HG02678 (cell line): Measurements from ENCODE around the gene TMEM132E.
"Not testable (repeated sequence)": the region's sequence is repeated elsewhere in the genome, so short reads cannot be mapped to it uniquely, and the experiment has no call there.

ENCODE experiments used
- ATAC-seq: cut with Tn5 transposase; IDR thresholded peaks from one replicate; pipeline ENCODE4 v1.9.1; 2021; ENCODE audit warnings: mild to moderate bottlenecking, moderate library complexity; ENCODE audit not compliant: unreplicated experiment

TMEM132E gene, protein sequence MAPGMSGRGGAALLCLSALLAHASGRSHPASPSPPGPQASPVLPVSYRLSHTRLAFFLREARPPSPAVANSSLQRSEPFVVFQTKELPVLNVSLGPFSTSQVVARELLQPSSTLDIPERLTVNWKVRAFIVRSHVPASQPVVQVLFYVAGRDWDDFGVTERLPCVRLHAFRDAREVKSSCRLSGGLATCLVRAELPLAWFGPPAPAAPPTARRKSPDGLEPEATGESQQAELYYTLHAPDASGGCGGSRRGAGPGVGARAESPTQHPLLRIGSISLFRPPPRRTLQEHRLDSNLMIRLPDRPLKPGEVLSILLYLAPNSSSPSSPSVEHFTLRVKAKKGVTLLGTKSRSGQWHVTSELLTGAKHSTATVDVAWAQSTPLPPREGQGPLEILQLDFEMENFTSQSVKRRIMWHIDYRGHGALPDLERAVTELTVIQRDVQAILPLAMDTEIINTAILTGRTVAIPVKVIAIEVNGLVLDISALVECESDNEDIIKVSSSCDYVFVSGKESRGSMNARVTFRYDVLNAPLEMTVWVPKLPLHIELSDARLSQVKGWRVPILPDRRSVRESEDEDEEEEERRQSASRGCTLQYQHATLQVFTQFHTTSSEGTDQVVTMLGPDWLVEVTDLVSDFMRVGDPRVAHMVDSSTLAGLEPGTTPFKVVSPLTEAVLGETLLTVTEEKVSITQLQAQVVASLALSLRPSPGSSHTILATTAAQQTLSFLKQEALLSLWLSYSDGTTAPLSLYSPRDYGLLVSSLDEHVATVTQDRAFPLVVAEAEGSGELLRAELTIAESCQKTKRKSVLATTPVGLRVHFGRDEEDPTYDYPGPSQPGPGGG (N-terminal part only)

DNA sequence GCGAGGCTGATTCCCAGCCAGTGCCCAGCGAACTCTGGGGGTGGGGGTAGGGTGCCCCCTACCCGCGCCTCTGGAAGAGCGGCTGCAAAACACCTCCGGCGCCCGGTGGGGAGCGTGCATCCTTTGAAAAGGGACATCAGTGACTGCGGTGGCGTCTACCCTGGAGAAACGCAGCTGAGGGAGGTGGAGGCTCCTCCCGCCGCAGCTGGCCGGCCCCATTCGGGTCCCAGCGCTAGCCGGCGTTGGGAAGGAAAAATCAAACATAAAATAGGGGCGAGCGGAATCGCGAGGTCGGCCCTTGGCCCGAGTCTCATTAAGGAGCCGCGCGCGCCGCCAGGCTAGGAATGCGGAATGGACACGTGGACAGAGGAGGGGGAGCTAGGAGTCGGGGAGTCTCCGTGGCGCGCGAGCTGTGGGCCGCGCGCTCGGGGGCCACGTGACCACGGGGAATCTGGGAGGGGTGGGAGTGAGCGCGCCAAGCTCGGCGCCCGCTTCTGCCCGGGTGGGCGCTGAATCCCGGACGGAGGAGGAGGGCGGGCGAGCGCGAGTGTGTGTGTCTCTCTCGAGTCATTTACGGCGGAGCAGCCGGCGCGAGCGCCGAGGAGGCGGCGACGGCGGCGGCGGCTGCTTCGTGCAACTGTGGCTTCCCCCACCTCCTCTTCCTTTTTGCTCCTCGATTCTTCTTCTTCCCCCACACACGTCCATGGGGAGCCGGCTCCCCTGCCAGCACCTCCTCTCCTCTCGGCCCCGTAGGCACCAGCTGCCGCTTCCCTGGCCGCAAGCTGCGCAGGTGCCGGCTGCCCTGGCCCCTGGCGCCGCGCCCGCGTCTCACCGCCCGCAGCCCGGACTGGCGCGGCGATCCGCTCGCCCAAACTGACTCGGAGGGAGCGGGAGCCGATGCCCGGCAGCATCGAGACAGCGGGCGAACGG, at the start of gene TMEM132E:
Gene TMEM132E, plus strand, starts transcription at position 566 of the 930 bp plus-strand sequence. CDS start 1,495 bp downstream, outside the sequence.
- no peak for ATAC-seq

DNA sequence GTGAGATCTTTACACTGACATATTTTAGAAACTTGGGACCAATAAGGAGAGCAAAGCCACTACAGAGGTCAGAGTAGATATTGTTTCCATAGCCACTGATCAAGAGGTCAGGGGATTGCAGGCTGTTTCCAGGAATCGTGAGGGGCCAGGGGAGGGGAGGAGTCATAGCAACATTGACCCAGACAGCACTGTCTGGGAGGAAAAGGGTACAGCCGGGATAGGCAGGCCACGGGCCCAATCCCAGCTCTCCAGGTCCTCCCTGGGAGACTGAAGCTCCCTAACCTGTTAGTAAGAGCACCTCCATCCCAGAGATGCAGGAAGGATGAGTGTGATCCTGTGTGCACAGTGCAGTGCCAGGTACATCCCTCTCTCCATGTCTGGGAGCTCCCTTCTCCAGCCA, 48.5 kb upstream of the TMEM132E start:
- no peak for ATAC-seq

DNA sequence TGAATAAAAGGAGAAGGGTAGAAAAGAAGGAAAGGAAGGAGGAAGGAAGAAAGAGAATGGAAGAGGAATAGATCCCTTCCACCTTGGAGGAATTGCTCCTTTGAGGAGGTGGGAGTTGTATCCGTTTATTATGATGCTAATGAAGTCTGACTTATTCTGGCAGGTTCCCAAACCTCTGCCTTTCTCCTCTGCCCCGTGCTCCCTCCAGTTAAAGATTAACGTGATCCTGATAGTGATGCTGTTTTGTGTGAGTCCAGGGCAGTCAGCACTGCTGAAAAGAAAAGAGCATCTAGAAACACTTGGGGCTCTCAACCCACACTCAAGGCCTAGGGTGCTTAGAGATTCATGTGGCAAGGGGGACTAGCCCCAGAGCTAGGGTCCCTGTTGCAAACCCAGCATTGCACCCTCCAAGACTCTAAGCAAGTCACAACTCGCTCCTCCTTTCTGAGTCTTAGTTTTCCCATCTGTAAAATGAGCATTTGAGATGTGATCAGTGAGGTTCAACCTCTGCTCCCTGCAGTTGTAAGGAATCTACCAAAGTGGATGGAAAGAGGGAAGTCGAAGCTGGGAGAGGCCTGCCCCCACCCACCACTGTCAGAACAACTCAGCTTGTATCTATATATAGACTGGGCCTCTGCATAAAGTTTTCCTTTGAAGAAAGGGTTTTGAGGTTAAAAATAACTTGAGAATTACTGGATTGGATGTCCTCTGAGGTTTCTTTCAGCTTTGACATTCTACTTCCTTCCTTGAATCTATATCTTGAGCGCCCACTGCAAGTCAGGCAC, 46.9 kb upstream of the TMEM132E start:
- no peak for ATAC-seq

DNA sequence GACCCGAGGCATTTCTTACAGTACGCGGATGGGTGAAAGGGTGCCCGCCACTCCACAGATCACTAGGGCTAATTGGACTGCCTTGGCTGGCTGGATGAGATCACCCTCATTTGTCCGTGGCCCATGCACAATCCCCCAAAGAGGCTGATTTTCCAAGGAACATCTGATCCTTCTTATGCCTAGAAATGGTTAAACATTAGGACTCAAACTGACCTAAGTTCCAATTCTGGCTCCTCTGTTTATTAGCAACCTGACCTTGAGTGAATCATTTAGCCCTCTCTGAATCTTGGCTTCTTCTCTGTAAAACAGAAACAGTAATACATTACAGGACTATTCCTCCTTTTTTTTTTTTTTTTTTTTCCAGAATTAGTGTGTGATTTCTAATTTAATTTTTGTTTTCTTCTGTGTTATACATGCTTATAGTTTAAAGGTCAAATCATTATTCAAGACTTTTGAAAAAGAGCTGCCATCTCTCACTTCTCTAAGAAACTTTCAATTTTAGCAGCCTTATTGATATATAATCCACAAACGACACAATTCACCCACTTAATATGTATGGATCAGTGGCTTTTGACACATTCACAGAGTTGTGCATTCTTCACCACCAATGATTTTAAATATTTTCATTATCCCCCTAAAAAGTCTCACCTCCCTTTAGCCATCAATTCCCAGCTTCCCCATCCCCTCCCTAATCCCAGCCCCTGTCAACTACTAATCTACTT, 45.4 kb upstream of the TMEM132E start:
- no peak for ATAC-seq

DNA sequence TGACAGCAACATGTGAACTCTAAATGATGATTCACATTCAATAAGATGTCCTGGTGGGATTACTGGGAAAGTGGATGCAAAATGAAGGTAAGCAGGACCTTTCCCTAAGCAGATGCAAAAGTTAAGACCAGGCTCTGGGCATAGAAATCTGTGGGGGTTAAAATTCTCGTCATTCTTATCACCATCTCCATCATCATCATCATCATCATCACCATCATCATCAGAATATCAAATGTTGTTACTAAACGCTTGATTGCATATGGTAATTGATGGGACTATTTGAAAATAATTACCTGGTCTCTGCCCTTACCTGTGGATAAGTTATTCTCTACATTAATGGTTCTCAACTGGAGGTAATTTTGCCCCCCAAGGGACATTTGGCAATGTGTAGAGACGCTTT, 41.9 kb upstream of the TMEM132E start:
- ATAC-seq, result no peak

DNA sequence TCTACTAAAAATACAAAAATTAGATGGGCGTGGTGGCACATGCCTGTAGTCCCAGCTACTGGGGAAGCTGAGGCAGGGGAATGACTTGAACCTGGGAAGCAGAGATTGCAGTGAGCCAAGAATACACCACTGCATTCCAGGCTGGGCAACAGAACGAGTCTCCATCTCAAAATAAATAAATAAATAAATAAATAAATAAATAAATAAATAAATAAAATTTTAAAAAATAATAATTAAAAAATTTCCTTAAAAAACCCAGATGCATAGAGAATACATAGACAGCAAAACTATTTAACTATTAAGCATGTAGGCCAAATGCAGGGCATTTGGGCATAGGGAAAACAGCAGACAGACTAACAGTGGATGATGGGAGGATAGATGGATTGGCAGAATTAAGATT, 40.8 kb upstream of the TMEM132E start:
- not testable (repeated sequence) for ATAC-seq

DNA sequence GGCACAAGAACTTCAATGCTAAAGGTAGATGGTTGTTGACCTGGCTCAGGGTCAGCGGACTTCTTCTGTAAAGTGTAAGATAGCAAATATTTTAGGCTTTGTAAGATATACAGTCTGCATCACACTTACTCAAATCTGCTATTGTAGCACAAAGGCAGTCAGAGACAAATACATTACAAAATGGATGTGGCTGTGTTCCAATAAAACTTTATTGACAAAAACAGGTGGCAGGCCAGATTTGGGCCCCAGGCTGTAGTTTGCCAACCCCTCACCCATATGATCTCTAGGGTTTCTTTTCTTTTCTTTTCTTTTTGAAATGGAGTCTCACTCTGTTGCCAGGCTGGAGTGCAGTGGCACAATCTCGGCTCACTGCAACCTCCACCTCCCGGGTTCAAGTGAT, 39.5 kb upstream of the TMEM132E start:
- ATAC-seq, result no peak

DNA sequence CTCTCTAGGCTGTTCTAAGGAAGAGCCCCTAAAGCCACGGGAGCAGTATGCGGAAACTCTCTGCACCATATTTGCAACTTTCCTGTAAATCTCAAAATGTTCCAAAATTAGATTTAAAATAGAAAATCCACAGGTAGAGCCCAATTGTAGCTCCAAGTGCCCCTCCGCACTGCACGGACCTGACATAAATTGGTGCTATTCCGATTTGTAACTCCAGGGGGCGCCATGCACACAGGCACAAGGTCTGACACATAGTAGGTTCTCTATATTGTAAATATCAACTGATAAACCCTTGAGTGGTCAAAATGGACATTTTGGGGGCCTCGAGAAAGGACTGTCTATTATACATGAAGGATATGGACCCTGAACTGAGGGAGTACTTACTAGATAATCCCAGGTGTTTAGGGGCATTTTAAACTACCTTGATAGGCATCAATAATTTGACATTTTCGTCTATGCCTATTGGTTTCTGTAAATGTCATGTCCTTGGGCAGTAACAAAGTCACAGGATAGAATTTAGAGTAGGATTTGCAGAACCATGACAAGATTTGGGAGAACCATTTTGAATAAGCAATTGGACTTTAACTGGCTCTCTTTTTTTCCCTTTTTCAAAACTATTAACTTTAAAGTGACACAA, 36.6 kb upstream of the TMEM132E start:
- no peak for ATAC-seq

DNA sequence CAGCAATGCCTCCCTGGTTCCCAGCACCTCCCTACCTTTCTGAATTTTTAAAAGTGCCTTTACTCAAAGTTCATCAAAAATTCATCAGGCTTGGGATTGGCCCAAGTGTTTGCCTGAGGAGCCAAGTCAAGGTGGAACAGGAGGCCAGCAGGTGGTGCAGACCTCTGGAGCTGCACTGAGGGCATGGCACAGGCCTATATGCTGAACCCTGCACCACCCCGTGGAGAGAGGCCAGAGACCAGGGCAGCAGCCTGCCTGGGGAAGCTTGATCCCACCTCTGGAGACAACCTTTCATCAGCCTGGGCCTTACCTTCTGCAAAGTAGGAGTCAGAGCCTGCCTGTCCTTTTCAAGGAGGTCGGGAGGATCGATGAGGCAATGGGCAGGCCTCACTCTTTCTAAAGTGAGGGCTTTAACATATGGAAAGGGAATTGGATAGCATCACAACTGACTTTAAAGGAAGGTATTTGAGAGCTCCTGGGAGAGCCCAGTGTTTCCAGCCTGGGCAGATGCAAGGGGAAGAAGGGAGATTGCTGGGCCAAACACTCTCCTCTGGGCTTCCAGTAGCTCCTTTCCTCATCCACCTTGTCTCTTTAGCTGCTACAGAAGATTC, 31.8 kb upstream of the TMEM132E start:
- ATAC-seq, result no peak

DNA sequence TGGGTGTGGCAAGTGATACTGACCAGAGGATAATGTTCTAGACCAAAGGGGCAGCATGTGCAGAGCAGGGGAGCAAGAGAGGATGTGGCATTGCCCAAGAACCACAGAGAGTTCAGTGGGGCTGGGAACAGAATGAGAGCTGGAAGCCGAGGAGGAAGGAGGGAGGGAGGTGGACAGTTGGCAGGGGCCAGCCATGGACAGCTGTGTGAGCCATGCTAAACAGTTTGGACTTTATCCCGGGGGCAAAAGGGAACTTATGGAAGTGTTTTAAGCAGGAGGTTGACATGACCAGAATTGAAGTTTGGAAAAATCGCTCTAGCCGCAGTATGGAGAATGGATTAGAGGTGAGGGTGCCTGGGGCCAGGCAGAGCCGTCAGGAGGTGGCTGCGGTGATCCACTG, 29.4 kb upstream of the TMEM132E start:
- ATAC-seq, result no peak

DNA sequence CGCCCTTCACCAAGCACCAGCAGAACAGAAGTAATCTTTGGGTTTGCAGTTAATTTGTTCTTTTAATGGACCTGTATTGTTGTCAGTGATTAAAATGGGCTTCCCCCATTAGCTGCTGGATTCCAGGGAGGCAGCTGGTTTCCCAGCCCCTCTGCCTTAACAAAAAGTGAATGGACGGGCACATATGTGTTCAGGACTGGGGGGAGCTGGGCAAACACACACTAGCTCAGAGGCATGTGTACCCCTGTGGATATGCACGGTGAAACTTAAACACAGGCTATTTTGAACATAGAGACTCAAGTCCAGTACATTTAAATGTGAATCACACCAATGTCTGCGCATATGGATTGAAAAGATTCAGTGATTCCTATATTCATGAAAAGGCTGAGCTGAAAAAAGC, 25.5 kb upstream of the TMEM132E start:
- no peak for ATAC-seq

DNA sequence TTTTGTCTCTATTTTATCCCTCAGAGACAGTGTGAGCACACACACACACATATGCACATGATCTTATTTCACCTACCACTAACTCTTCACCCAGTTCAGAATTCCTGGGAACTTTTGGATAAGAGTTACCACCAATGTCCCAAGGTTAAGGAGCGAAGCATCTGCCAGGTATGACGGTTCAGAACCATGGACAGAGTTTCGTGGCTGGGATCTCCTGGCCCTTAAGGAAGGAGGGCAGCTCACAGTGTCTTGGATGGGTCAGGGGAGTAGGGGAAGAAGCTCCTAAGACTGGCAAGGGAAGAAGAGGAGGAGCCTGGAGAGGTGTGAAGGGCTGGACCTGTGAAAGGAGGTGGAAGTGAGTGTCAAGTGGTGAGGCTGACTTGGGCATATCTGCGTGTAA, 23.0 kb upstream of the TMEM132E start:
- no peak for ATAC-seq

DNA sequence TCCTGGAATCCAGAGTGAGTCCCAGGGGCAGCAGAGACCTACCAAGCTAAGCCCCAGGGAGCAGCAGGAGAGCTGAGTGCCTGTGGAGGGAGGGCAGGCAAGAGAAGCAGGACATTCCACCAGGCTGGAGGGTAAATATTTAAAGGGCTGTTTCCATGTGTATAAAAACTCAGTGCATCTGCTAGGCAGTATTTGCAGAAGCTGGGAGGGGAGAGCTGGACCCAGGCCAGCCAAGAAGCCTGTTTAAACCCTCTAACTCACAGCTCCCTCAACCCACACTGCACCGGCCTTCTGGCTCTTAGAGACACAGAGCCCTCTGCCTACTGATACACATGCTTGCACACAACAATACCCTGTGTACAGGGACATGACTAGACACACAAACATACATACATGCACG, 22.5 kb upstream of the TMEM132E start:
- no peak for ATAC-seq

DNA sequence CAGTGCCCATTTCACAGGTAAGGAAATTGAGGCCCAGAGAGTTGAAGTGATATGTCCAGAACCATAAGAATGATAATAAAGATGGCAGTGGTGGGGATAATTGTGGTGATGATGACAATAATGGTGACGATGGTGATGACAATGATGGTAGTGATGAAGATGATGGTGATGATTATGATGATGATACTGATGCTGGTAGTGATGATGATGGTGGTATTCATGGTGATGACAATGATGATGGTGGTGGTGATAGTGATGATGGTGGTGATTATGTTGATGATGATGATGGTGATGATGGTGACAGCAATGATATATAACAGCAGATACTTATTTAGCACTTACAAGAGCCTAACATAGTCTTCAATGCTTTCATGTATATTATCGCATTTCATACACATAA, 18.1 kb upstream of the TMEM132E start:
- ATAC-seq, result no peak

DNA sequence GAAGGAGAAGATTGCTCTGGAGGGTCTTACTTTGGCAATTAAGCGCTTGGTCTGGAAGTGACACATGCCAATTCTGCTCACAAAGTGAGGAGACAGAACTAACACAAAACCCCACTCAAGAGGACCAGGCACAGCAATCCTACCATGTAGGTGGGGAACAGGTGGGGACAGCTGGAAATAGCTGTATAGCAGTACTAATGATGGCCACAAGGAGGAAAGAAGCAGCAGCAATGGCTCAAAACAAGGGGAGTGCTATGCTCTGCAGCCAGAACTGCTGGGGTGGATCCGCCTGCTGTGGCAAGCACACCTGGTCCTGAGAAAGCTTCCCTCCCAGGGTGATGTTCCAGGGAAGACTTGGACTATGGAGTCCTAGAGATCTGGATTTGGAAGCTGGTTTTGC, 17.0 kb upstream of the TMEM132E start:
- ATAC-seq, result no peak

DNA sequence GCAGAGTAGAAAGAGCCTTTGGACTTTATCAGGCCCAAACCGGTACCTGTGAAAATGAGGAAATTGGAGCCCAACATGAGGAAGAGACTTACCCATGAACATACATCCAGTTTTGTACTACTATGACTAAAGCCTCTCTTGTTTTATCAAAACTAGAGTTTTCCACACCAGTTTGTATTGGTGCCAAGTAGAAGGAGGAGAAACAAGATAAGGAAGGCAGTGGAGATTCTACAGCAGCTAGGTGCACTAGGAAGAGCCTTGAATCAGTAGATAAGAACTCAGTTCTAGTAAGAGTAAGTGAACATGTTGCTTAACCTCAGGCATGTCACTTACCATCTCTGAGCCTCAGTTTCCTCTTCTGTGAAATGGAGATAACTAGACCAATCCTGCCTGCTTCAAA, 13.7 kb upstream of the TMEM132E start:
- no peak for ATAC-seq

DNA sequence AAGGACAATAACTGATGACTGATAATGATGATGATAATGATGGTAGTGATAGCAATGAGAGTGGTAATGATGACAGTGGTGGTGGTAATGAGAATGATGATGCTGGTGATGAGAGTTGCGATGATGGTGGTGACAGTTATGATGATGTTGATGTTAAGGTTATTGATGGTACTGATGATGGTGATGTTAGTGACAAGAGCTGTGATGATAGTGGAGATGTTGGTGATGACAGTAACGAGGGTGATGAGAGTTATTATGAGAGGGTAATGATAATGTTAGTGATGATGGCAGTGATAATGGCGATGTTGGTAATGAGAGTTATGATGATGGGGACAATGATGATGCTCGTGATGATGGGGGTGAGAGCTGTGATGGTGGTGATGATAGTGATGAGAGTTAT, 13.2 kb upstream of the TMEM132E start:
- ATAC-seq, result no peak

DNA sequence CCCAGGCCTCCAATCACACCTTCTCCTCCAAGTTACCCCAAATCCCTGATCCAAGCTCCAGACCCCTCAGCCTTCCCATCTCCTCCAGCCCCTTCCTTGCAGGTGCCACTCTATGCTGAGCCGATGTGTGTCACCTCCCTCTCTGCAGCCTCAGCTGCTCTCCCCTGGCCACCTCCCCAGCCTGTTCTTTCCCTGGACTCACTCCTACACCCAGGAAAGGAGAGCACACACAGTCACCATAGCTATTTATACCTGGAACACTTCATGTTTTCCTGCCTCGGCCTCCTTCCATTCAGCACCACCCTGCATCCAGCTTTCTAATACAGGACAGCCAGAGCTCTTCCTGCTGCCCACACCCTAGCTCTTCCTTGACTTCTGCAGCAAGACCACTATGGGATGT, 12.5 kb upstream of the TMEM132E start:
- no peak for ATAC-seq
